Stimulated activated CD4-positive, alpha-beta T cell treated with anti-CD3 and anti-CD28 coated beads, TNF-alpha, amount 100 ng/mL, for 48 hours (primary cell): ENCODE measurements around the gene ATP8A1.
"Not testable (repeated sequence)": the region's sequence is repeated elsewhere in the genome, so short reads cannot be mapped to it uniquely, and the experiment has no call there.

Experiments
- DNase-seq, 3 donors: peaks; one replicate each; pipeline ENCODE4 v3.0.0-alpha.2; 2020; ENCODE audit warnings: low read depth in 3 of 3

The ATP8A1 gene

DNA sequence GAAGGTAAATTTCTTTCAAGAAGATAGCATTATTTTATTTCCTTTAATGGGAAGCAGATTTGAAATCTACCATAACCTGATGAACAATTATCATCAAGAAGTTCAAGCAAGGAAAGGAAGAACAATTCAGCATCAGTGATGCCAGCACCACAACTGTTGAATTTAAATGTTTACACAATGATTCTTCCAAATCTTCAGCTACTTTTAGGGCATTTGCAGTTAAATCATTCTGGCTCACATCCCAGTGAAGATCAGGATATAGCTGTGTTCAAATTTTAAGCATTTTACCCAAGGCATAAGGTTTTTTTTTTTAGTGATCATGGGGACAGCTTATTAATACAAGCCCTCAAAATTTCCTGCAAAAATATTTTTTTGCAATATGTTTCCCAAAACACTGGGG, 146.7 kb downstream of the ATP8A1 start:
- no peak for DNase-seq

DNA sequence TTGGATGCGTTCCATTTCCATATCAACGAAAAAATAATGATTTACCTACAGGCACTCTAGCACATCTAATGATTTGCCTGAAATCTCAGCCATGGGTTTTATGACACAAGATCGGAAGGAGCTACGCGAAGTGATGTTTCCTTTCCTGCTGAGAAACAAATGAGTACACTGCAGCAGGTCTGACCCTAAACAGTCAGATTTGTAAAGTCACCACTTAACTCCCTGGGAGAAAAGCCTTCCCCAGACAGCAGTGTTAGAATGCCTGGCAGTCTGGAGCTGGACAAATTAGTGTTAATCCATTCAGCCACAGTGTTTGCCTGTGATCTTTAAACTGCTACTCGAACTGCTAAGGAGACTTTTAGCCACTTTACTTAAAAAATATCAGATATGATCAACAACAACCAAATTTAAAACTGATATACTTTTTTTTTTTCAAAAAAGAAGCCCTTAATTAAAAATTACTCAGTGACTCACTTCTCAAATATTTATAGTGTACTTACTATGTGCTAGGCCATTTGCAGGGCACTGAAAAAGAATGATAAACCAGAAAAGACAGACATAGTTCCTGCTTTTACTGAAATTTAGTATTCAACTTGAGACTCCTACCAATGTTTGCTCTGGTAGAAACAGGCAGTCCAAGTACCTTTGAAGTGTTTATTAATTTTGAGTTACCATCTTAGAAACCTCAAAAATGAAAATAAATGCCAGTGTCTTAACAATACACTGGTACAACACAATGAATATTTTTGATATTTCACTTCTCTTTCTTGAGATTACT, 155.1 kb downstream of the ATP8A1 start:
- no peak for DNase-seq

DNA sequence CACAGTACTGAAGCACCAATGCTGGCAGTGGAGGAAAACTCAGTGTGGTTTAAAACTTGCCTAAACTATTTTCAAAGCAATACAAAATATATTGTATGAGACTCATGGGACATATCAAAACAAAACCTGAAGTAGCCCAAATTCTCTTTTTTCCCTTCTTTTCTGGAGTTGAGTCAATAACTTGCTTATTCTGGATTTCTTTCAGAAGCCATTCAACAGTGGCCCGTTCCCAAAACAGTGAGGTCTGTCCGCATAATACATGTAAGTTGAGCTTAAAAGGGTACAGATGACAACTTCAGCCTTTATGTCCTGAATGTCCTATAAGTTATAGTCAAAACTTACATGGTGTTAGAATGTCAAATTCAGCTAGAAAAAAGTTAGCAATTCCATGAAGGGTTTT, 158.9 kb downstream of the ATP8A1 start:
- no peak for DNase-seq

DNA sequence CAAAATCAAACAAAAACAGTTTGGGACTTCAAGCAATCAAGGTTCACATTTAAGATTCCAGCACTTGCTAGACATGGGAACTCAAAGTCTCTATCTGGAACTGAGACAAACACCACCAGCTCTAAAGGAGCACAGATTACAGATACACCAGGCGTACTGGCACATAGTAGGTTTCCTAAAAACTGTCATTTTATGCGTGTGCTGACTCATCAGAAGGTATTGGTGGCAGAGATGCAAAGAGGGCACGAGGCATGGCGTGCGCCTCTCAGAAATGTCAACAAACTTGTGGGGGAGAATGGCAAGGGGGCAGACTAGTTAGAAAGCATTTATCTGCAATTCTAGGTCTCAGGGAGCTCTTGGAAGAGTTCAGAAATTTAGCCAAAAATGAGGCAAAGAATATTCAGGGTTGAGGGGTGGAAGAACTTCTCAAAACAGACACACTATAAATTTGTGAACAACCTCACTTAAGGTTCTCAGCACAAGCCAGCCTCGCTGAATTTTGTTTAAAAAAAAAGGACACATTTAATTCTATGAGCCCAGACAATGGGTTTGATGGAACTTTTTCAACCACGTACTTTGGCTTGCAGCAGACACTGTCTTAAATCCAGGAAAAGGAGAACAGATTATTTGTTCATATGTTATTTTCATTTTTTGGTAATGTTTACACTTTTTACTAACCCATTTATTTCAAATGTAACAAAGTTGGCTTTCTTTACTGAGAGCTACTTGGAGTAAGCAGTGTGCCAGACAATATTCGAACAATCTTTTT, 159.6 kb downstream of the ATP8A1 start:
- DNase-seq, result no peak

DNA sequence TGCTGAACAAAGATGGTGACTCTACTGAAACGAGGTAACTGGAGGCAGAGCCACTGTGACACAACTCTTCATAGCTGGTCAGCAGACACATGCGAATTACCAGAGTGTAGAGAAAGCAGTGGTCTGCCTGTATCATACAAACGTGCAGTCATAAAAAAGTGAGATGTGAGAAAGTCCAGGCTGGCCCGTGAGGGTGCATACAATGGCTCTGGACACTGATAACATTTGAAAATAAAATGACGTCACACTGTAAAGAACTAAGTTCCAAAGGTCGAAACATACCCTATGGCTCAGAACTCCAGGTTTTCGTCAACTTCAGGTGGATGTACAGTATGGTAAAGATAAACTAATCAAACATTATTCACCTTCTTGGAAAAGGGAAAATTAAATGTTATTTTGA, 163.9 kb downstream of the ATP8A1 start:
- no peak for DNase-seq

DNA sequence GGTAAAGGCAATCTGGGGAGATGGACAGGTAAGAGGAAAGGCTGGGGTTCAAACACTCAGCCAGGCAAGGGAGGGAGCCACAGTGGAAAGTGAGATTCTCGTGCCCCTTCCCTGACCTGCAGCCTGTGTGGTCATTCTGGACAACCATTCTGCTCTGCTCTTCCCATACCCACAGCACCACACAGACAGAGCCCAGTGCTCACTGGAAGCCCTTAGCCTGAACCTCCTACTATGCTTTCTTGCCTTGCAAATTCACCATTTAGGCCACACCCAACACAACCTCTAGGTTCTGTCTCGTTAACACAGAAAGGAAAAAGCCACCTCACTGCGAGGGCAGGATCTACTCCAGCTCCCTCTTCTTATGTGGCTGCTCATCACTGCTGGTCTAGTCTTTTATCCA, 166.9 kb downstream of the ATP8A1 start:
- no peak for DNase-seq

DNA sequence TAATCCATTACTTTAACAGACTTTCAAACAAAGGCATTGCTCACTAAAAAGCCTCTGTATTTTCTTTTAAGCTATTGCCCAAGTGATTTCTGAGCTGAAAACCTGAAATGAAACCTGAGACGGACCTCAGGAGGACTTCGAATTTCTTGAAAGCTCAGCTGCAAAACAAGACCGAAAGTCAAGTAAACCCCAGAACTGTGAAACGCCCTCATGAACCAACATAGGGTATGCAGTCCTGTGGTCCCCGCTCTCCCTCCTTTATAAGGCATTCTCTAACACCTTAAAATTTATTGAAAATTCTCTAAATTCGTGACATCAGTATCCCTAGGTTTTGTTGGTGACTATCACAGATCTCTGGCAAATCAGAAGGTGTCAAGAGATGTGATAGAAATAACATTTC, 167.8 kb downstream of the ATP8A1 start:
- DNase-seq, result no peak

DNA sequence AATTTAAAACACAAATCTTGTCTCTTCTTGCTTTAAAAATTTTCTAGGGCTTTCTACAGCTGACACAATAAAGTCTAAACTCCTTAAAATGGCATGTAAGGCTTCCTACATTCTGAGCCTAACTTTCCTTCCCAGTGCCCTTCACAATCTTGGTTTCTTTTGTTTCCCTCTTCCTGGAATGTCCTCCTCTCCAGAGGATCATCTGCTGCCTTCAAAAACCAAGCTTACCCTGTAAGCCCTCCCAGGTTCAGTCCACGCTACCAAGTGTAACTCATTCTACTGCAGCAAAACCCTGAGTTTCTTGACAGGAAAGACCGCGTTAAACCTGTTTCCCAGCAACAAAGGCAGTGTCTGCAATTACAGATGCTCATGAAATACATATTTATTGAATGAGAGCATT, 168.4 kb downstream of the ATP8A1 start:
- no peak for DNase-seq

DNA sequence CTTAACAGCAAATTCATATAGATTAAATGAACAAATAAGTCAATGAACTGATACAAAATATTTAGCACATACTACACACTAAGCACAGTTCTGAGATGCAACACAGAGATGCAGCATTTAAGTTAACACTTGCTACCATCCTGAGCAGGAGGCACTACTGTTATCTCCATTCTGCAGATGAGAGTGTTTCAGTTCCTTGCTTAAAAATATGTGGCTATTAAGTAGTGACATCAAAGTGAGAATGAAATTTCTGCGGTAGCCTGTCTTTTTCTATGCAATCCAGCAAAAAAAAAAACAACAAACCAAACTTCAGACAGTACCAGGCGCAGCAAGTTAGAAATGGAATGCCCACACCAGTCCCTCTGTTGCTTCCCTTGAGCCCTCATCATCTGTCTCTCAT, 168.8 kb downstream of the ATP8A1 start:
- no peak for DNase-seq

DNA sequence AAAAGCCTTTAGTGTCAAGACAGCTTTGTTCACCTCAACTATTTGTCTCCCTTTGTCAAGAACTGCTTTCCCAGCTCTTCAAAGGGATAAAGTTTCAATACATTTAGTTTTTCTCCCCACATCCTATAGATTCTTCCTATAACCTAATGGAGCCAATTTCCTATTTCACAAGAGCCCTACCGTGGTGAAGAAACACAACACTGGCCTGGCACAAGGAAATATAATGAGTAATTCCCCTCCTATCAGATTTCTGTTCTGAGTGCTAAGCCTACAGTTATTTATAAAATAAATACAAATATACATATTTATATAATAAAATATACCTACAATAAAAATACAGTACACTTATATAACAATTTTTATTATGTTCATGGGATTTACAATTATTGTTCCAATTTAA, 169.7 kb downstream of the ATP8A1 start:
- DNase-seq, result no peak

DNA sequence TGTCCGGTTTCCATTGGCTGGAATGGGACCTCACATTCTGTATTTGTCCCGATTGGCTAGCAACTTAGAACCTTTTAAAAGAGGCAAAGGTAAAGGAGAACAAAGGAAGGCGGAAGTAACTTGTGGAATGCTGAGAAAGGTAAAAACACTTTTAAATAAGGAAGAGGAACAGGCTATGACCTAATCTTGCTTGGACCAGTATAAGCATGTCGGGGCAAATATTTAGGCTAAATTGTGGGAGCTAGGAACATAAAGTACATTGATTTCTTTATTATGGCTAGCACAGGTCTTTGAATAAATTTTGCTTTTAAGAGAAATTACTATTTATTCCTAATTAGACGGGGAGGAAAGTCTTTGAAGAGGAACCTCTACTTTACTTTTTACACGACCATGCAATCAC, 170.7 kb downstream of the ATP8A1 start:
- DNase-seq, result not testable (repeated sequence)

DNA sequence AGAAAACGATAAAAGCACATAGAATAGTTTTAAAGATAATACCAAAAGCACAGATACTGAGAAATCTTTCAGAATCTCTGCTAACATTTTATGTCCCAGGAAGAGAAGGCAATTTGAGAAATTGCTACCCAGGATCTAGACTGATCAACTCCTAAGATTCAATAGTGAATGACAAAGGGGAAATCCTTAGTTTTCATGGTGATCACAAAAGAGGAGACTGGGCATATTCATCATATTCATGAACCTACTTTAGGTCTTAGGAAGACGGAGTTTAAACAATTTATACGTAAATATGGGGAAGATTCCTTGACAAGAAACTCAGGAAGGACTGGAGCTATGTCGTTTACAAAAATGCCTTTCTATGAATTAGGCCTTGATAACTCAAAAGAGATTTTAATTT, 172.3 kb downstream of the ATP8A1 start:
- DNase-seq, result no peak

DNA sequence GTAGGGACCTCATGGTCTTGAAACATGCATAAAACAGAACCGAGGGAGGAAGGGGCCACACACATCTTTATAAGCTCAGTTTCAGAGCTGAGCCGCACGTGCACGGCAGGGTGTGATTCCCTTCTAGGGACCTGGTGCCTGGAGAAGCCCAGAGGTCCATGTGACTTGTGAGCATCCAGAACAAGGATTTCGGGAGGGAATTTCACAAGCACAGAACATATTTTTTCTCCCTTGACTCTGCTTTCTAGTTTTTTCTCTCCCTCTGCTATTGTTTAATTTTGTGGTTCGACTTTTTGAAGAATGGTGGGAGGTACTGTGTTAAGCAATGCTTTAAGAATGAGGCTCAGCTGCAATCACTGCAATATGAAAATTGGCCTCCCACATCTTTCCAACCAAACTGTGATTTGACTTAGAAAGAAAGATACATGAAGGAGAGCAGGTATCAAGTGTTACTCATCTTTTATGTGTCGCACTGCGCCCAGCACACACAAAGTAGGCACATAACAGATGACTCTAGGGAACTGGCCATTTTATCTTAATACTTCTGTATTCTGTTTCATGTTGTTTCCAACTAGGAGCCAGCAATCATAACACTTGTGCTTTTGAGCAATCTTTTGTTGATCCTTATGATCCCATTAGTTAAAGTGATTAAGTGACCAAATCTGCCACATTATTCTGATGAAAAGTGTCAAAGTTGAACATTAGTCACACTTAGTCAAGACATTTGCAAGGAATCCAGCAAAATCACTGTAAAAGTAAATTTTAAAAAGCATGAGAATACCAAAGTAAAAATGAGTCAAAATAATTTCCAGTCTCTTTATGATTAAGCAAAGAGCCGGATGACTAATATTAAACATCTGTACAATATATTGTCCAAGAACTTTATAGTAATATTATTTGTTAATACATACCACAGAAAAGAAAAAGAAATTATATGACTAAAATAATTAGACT, 173.2 kb downstream of the ATP8A1 start:
- DNase-seq, result no peak

DNA sequence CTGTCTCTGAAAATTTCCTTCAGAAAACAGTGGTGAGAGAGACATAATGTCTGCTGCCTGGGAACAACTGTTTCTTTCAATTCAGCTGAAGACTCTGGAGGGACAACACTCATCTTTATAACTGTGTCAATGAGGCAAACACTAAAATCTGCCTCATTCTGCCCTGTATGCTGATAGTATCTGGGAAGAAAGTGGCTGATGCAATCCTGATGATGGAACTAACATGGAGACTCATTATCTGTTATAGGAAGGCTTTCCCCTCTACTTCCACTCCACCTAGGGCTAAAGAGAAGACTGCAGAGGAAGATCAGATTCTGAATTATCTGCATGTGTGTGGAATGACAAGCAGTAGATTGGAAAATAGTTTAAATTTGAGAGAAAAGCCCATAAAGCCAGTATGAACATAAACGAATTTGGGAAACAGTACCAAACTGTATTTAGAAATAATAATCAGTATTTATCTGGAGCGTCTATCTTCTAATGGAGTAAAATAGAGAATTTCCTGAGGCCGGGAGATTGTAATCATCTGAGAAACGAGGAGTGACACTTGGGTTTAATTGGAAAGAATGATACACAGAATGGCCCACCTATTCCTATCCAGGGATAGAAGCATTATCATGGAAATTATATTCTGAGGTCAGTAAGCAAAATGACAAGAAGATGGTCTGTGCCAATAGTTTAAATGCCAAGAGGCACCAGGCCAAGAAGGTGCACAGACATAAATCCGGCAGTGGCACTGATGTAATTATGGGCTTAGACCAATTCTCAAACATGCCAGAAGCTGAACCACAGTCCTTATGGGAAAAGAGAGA, 174.2 kb downstream of the ATP8A1 start:
- DNase-seq, result no peak

DNA sequence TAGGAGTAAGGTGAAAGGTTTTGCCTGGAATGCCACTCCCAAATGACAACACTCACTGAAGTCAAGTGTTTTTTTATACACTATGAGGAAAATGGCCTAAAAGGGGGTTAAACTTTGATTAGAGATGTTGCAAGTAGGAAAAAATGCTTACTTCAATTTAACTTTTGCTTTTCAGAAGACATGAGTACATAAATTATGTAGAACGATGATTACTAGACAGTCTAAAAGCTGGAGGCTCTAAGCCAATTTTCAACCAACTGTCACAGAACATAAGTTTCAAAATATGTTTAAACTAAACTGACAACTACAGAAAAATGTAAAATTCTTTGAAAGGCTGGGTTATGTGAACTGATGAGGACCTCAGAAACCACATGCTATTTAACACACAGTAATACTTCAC, 176.2 kb downstream of the ATP8A1 start:
- DNase-seq, result no peak

DNA sequence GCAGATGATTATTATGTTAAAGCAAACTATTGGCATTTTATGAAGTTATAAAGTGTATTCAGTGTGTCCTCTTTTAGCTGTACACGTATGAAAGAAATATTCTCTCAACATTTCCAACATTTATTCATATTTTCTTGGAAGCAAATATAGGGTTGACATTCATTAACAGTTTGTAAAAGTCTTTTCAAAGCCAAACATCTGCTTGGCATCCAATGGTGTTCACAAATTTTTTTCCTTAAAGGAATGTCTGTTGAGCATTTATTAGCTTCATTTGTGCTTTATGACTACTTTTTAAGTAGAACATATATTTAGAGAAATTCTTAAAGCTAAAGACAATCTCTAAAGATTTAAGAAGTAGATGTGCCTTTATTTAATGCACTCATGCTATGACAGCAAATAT, 176.6 kb downstream of the ATP8A1 start:
- no peak for DNase-seq

DNA sequence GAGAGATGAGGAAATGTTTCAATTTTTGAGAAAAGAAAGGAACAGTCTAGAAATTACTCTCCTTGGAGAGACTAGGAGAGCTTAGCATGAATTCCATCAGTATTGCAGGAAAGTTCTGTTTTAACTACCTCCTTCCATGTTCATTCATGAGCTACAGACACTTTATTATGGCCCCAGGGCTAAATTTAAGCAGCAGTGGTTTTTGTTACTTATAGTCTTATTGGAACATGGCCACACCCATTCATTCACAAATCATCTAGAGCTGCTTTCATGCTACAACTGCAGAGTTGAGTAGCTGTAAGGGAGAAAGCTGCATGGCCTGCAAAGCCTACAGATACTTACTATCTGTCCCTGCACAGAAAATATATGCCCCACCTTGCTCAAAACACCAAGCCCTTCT, 178.0 kb downstream of the ATP8A1 start:
- DNase-seq, result no peak

DNA sequence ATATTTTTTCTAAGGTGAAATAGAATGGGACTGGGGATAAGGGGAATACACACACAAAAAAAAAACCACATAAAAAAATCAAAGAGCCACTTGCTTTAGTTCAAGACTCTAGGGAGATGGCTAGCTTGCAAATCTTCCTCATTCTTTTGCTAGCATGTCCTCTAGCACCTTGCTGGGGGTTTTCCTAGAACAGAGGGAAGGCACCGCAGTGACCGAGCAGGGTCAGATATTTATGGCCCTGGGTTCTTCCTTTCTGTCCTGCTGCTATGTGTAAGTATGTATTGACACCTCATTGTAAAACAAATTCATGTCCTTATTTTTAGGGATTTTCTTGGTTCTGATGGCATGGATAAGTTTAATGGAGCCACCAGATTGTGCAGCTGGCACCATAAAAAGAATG, 178.4 kb downstream of the ATP8A1 start:
- DNase-seq, result no peak

DNA sequence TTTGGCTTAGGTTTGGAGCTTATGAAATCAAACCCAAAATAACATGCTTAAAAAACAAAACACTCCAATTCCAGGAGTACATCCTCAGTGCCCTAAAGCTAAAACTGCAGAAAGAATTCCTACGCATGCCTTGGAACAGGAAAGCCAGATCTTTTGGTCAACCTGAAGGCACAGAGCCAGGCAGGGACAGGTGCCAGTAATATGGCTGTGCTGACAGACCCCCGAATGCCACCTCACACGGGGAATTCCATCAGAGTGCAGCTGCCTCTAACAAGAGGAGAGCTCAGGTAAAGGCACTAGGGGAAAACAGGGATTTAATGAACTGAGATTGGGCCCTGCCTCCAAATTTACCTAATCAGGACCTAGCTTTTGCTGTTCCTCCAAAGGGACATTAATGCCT, 182.5 kb downstream of the ATP8A1 start:
- no peak for DNase-seq

DNA sequence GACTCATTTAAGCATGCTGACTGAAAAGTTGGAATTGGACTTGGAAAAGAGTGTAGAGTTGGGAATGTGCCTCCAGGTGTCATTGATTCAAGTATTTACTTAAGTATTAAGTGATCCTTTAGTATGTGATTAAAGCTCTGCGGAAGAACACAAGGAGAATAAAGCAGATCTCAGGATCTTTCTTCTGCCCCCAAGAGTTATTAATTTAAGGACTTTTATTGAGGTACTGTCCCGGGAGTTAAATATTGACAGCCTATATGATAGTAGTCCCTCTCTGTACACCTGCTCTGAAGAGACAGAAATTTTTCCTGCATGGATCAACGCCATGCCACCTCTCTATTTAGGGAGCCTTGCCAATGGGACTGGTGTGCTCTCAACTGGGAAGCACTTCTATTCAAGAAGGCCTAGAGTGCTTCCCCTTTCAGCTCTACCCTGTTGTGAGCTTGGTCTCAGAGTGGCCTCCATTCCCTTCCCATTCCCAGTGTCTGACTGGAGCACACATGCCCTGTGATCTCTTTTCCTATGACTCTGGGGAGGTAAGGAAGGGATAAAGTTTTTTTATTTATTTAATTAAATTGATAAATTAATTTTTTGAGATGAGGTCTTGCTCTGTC, 183.7 kb downstream of the ATP8A1 start:
- no peak for DNase-seq

DNA sequence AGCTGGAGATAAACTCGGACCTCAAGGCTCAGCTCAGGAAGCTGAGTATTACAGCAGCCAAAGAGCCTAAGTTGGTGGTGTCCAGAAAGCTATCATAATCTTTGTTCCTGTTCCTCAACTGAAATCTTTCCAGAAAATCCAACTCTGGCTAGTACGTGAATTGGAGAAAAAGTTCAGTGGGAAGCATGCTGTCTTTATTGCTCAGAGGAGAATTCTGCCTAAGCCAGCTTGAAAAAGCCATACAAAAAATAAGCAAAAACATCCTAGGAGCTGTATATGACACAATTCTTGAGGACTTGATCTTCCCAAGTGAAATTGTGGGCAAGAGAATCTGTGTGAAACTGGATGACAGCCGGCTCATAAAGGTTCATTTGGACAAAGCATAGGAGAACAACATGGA, 185.0 kb downstream of the ATP8A1 start:
- no peak for DNase-seq
